HG03521 (cell line): ENCODE measurements around the gene ADH6.
"Not testable (repeated sequence)": the region's sequence is repeated elsewhere in the genome, so short reads cannot be mapped to it uniquely, and the experiment has no call there.

Experiments
- ATAC-seq: cut with Tn5 transposase; IDR thresholded peaks from one replicate; pipeline ENCODE4 v1.9.1; 2021; ENCODE audit warnings: mild to moderate bottlenecking, moderate library complexity; ENCODE audit not compliant: unreplicated experiment

Gene ADH6

DNA sequence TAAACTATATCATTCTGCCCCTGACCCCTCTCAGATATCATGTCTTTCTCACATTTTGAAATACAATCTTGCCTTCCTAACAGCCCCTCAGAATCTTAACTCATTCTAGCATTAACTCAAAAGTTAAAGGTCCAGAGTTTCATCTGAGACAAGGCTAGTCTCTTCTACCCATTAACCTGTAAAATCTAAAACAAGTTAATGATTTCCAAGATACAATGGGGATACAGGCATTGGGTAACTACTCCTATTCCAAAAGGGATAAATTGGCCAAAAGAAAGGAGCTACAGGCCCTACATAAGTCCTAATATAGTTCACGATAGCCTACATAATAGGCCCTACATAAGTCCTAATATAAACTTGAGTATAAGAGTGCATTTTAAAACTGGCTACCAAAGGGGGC lies 18.9 kb downstream of the ADH6 start:
- ATAC-seq: no peak

DNA sequence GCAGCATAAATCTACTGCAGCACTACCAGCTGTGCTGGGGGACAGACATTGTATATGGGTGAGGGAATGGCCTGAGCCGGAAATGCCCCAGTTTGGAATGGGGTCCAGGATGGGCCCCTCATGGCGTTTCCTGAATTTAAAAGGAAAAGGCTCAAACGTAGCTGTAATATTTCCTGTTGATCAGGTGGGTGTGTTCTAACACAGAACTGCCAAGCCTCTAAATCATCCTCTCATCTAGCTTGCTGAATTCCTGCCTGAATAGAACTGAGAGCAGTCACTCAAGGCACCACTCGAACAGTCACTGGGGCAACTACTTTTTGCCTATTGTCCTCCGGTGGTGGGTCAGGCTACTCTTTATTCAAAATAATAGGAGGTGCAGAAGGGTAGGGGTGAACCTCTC lies 28.7 kb downstream of the ADH6 start:
- no peak for ATAC-seq

DNA sequence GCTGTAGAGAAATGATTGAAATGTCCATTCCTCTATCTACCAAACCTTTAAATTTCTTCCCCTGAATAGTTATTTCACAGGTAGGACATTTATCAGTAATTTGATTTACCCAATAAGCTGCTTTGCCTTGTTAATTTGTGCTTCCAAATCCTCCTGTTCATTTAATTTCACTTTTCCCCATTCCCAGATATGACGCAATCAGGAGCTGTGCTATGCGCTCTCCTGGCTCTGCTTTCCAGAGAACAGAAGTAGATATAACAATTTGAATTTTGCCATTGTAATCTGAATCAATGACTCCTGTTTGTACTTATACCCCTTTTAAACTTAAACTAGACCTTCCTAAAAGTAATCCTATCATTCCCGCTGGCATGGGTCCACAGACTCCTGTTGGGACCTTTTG lies 29.1 kb downstream of the ADH6 start:
- ATAC-seq: not testable (repeated sequence)

DNA sequence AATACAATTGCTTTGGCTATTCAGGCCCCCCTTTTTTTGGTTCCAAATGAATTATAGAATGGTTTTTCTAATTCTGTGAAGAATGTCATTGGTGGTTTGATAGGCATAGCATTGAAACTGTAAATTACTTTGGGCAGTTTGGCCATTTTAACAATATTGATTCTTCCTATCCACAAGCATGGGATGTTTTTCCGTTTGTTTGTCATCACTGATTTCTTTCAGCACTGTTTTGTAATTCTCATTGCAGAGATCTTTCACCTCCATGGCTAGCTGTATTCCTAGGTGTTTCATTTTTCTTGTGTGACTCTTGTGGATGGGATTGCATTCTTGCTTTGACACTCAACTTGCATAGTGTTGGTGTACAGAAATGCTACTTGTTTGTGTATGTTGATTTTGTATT lies 33.0 kb downstream of the ADH6 start:
- ATAC-seq: no peak

DNA sequence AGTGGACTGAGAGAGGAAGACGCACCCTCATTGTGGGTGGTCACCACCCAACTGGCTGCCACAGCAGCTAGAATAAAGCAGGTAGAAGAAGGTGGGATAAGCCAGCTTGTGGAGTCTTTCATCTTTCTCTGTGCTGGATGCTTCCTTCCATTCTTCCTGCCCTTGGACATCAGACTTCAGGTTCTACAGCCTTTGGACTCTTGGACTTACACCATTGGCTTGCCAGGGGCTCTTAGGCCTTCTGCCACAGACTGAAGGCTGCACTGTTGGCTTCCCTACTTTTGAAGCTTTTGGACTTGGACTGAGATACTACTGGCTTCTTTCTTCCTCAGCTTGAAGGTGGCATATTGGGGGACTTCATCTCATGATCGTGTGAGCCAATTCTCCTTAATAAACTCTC lies 33.5 kb downstream of the ADH6 start:
- ATAC-seq: no peak

DNA sequence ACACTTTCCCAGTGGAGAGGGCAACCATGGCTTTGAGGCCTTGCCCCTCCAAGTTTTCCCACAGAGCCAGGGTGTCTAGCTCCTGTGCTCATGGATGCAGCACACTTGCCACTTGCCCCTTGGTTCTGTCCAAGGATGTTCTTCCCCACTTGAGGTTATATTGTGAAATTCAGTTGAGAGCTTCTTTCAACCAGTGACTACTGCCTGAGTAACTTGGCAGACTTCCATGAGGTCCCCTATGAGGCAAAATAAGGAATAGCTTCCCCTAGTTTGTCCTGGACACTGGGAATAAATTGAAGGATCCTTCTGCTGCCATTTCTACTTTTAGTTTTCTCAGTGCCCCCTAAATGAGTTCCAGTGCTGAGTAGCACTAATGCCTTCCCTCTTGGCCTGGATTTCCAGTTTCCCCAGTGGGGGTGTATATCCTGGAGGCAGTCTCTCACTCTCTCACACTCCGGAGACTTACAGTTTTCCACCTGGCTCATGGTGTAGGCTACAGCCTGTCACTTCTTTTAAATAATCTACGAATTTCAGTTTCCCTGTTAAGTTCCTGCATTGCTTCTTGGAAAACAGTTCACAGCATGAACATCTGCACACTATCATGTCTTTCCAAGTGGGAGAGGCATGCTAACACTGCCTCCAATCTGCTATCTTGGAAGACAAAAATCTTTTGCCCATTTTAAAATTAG lies 38.5 kb downstream of the ADH6 start:
- ATAC-seq: no peak

DNA sequence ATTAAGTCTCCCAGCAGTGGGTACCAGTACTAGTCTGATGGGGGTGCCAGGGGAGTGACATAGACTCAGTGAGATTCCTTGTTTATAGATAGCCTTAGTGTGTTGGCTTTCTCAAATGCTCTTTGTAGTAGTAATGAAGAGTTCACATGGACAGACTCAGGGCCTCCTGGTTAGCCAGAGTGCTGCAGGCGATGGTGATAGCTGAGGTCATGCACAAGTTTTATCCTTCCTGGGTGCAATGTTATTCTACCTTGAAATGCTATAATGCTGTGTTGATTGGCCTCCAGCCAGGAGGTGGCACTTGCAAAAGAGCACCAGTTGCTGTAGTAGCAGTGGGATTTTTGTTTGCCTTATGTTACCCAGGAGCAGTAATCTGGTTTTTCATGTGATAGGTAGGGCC lies 39.4 kb downstream of the ADH6 start:
- ATAC-seq: no peak

DNA sequence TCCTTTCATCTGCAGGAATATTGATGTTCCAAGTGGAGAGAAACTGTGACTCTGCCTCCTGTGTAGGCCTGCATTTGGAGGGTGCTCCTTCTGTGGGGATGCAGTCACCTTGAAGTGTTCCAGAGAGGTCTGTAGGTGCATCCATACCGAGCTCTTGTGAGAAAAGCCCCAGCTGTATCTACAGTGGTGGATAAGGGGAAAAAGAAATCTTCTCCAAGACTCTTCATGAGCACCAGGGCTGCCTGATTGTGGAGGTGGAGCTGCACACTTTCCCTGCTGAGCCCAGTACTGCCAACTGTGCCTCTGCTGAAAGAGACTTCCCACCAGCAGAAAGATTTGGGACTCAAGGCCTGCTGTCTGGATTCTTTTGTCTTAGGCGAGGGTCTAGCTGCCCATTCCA lies 39.9 kb downstream of the ADH6 start:
- no peak for ATAC-seq

DNA sequence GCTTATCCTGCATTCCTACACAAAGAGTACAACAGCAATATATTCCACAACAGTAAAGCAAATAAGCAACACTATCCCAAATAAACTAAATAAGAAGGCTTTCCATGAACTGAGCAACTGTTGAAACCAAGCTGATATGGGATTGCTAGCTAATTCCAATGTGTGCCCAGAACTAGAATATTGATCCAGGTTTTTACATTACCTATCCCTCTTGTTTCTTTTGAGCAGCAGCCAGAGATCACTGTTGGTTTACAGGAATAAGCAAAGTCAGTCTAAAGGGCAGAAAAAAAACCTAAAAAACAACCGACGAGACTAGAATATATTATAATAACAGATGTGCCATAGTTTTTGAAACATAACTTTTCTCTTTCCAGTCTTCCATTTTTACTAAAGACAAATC lies 52.5 kb downstream of the ADH6 start:
- ATAC-seq: no peak

DNA sequence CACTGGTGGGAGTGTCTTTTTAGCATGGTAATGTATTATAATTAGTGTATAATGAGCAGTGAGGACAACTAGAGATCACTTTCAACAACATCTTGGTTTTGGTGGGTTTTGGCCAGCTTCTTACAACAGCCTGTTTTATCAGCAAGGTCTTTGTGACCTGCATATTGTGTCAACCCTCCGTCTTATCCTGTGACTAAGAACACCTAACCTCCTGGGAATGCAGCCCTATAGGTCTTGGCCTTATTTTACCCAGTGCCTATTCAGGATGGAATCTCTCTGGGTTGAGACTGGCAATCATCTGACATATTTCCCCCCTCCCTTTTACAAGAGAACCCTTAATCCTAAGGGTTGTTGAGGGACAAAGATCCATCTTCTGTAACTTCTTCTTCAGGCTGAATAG lies 53.1 kb downstream of the ADH6 start:
- ATAC-seq: no peak

DNA sequence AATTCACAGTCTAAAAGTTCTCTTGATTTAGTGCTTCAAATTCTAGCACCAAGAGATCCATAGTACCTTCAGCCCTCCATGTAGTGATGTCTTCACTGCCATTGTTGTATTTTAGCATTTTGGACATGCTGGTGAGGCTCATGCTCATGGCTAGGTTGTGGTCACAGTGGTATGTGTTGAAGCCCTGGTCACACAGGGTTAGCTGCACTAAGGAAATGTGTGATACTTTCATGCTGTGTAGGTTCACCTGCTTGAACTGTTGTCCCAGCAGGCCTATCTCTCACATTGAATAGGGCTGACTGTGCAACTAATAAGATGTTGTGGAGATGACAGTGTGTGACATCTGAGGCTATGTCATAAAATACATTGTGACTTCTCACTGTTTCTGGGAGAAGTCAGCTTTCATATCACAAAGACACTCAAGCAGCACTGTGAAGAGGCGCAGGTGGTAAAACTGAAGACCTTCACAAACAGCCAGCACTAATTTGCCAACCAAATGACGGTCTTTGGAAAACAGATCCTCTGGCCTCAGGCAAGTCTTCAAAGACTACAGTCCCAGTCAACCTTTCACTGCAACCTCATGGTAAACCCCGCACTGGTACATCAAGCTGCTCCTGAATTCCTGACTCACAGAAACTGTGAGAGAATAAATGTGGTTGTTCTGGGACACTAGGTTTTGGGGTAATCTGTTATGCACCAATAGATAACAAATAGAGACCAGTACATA lies 57.5 kb downstream of the ADH6 start:
- ATAC-seq: no peak

DNA sequence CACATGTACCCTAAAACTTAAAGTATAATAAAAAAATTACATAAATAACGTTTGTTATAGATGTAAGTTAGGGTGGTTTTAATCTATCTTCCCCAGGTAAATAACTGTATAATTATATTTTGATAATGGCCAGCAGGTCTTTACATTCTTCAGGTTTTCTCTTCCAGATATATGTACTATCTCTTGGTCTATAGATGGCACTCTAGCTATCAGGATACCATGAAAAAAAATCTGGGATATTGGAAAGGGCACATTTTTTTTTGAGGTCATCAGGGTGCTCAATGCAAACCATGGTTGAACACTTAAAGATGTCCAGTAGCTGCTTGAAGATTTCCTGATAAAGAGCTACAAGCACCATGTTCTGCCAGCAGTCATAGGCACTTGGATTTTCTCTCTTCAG lies 59.3 kb downstream of the ADH6 start:
- no peak for ATAC-seq

DNA sequence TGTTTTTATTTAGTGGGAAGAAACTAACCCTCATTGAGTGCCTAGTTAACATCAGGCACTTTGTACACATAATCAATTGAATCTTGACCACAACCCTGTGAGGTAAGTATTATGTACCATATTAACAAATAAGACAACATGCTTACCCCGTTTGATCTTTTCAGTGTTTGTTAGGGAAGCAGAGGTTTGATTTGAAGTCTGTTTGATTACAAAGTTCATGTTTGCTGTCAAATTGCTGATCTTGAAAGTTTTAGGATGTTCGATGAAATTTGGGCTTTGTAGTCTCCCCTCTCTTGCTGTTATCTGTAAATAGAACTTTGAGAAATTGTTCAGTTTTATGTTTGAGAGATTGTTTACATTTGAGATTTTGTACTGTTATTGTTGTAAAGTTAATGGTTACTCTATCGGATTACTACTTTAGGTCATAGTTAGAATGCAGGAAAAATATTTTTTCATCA lies 61.5 kb downstream of the ADH6 start:
- no peak for ATAC-seq

DNA sequence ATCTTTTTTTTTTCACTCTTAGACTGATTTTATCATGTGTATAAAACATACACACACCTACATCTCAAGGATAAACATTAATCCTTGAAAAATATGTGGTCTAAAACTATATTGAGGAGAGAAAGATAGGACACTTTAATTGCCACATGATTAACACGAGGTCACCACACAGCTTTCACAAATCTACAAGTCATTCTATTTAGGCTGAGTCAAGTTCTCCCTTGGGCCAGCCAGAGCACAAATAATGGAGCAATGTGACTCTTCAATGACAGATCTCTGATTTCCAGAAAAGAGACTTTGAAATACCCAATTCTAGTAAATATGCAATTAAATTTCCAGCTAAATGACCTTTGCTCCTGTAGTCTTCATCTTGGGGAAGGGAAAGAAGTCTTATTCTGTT lies 62.1 kb downstream of the ADH6 start:
- ATAC-seq: no peak

DNA sequence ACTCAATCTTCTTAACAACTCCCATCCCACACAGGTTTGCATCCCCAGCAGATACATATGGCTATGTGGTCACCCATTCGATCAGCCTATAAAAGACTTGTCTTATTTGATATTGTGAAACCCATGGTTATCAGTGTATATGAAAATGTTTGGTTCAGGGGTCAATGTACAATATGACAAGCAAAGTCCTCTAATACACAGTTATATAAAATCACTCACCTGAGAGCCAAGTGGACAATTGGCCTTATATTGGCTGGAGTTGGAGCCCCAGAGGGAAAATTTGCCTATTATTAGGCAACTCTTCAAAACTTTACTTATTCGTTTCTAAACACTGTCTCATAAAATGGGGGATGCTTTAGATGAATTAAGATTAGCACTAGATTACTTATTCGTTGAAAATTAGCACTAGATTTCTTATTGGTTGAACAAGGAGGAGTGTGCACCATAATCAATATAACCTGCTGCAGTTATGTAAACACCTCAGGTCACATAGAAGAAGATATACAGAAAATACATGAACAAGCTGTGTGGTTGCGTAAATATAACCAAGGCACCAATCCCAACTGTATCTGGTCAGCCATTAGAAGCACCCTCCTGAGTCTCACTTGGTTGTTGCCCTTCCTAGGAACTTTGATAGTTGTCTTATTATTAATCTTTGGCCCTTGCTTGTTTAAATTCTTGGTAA lies 64.2 kb downstream of the ADH6 start:
- ATAC-seq: no peak
